ENCODE data around the gene CNTROB. TPM values are rescaled to one million over a fixed set of nuclear protein-coding genes. Genes with fewer than 3 reads are reported as not detected.

CNTROB gene
- total and polyA plus RNA-seq, 12 donors, result 11.8 to 85.2 (median 19.2) TPM

DNA sequence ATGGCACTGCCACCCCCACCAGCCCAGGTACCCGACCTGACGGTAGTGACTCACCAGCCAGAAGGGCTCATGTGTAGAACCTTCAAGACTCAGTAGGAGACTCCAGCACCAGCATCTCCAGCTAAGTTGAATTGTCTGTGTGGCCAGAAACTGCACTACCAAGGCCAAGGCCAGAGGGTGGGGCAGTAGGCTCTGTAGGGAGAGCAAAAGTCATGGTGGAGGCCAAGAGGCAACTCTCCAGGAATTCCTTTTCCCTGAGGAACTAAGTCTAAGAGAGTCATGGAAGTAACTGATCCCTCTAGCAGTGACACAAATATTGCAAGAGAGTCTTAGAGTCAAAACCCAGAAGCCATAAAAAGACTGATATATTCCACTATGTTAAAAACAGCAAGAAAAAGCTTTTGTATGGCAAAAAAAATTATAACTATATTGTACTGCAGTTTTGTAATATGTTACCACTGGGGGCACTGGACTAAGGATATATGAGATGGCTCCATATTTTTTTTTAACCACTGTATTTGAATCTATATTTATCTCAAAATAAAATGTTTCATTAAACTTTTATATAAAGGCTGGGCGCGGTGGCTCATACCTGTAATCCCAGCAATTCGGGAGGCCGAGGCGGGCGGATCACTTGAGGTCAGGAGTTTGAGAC, 40.3 kb downstream of the CNTROB start:
- peak in 2 of 6 experiments; percentile 9 to 22 for TF ChIP-seq CTCF (IDR thresholded peaks at IDR 0.05)
- no peak for TF ChIP-seq POLR2A (IDR thresholded peaks at IDR 0.05)
- intact Hi-C loops (cut with DNase I), result no loop called here
- 89 to 94% (median 92%) methylated on average over 7 to 8 of the region's 8 CpGs for WGBS, 4 donors

DNA sequence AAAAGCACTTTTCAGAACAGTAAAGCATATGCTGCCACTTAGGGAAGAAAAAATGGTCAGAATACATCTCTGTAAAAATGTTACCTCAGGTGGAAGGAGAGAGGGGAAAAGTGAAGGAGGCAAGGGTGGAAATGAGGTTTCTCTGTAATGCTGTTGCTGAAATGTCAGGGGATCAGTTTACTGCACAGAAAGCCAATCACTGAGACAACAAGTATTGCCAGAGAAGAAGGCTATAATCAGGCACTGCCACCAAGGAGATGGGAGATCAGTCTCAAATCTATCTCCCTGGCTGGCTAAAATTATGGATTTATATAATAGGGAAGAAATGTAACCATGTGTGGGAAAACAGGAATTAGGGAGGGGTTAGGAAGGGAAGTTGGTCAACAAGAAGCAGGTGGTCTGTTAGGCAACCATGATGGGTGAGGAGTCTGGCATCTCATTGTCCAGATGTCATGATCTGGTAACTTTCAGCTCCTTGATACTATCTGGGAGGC, 42.7 kb downstream of the CNTROB start:
- no peak for TF ChIP-seq POLR2A (IDR thresholded peaks at IDR 0.05)
- Histone ChIP-seq H3K27me3 (no peaks in the 10 kb centered on the region), H3K4me3 (no peak overlapping the region), H3K27ac (no peak overlapping the region), H3K9me3 (replicated peaks in 1 of 3) (no peaks in the 10 kb centered on the region), H3K4me1 (replicated peaks in 1 of 2) (no peaks in the 10 kb centered on the region), H3K36me3 (replicated peaks in 1 of 2) (no peaks in the 10 kb centered on the region)
- no peak for DNase-seq
- intact Hi-C loops (cut with DNase I), result no loop called here

More for the DNA sequence above, 40.3 kb downstream of the CNTROB start:
- Histone ChIP-seq H3K36me3 (replicated peaks in 1 of 2) (no peaks in the 10 kb centered on the region), H3K27me3 (no peaks in the 10 kb centered on the region), H3K4me1 (replicated peaks in 1 of 2) (no peaks in the 10 kb centered on the region), H3K27ac (no peak overlapping the region), H3K4me3 (no peak overlapping the region), H3K9me3 (replicated peaks in 1 of 3) (no peaks in the 10 kb centered on the region)
- no peak for DNase-seq

DNA sequence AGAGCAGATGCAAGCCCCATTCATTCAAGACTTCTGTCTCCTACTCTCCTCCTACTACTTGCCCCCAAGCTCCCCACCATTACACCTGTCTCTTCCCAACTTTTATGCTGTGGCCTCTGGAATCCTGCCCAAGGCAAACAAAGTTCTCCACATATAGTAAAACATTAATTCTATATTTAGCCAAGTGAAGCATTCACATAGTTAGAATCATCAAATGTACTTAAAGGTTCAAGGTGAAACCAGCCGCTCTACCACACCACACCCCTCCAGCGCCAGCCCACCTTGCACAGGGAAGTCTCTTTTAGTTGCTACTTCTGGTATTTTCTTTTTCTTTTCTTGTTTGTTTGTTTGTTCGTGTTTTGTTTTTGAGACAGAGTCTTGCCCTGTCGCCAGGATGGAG, 45.0 kb downstream of the CNTROB start:
- intact Hi-C loops (cut with DNase I), result no loop called here
- 78 to 82% (median 81%) methylated on average over 4 of the region's 4 CpGs for WGBS, 4 donors
- Histone ChIP-seq H3K36me3 (replicated peaks in 1 of 2) (no peaks in the 10 kb centered on the region), H3K4me3 (no peak overlapping the region), H3K9me3 (replicated peaks in 1 of 3) (no peaks in the 10 kb centered on the region), H3K27ac (no peak overlapping the region), H3K27me3 (no peaks in the 10 kb centered on the region), H3K4me1 (replicated peaks in 1 of 2) (no peaks in the 10 kb centered on the region)
- TF ChIP-seq POLR2A (IDR thresholded peaks at IDR 0.05) (no peak), CTCF (IDR thresholded peaks at IDR 0.05) (no peak)
- no peak for DNase-seq

GRCh38 chr17:7977805-7978204, 45.8 kb downstream of the CNTROB start:
- DNase-seq, result no peak
- Histone ChIP-seq H3K36me3 (replicated peaks in 1 of 2) (no peaks in the 10 kb centered on the region), H3K9me3 (replicated peaks in 1 of 3) (no peaks in the 10 kb centered on the region), H3K27me3 (no peaks in the 10 kb centered on the region), H3K4me1 (replicated peaks in 1 of 2) (no peaks in the 10 kb centered on the region), H3K27ac (no peak overlapping the region), H3K4me3 (no peak overlapping the region)
- intact Hi-C loops (cut with DNase I), result no loop called here
- 82 to 88% (median 85%) methylated on average over 5 of the region's 5 CpGs for WGBS, 4 donors
- TF ChIP-seq CTCF (IDR thresholded peaks at IDR 0.05) (no peak), POLR2A (IDR thresholded peaks at IDR 0.05) (no peak)

GRCh38 chr17:7982173-7982572, 50.2 kb downstream of the CNTROB start:
- Histone ChIP-seq H3K4me3 (no peak overlapping the region), H3K36me3 (replicated peaks in 1 of 2) (no peaks in the 10 kb centered on the region), H3K27me3 (peaks cover 7% of the 10 kb centered on the region), H3K27ac (no peak overlapping the region), H3K4me1 (replicated peaks in 1 of 2) (no peaks in the 10 kb centered on the region), H3K9me3 (replicated peaks in 1 of 3) (no peaks in the 10 kb centered on the region)
- 44 to 66% (median 59%) methylated on average over 7 of the region's 7 CpGs for WGBS, 4 donors
- intact Hi-C loops (cut with DNase I), result loop anchor here in 1 of 2 donors (10.0 kb wide), 1 partner anchor 47 kb away; the partner anchor contains the start of genes CNTROB and TRAPPC1
- TF ChIP-seq CTCF (IDR thresholded peaks at IDR 0.05) (no peak), POLR2A (IDR thresholded peaks at IDR 0.05) (no peak)
- DNase-seq, result peak in 1 of 7 donors; percentile 31

All from adrenal gland (tissue), 12 donors.